Stimulated activated CD4-positive, alpha-beta T cell treated with anti-CD3 and anti-CD28 coated beads, TNF-alpha, amount 100 ng/mL, for 4 hours (primary cell): Measurements from ENCODE around the gene BBS1.

Source experiments
- DNase-seq, 3 experiments: peaks; one replicate each; pipeline ENCODE4 v3.0.0-alpha.2; 2020; ENCODE audit warnings: low read depth in 3 of 3

The BBS1 gene

DNA sequence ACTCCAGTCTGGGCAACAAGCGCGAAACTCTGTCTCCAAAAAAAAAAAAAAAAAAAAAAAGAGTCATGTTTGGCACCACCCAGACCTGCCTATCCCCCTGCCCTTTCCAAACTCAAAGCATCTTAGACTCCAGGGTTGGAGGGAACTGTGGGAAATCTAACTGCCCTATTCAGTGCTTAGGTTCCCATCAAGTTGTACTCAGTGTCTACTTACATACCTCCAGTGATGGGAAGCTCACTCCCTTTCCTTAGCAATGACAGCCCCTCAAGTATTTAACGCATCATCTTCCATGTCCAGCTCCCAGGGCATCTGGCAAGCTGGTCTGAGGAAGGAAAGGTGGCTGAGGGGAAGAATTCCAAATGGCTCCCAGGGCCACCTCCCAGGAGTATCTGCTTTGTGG is 39.3 kb downstream of the BBS1 start:
- DNase-seq: no peak

- no peak for DNase-seq
Measured at GRCh38 chr11:66550887-66551286, 40.5 kb downstream of the BBS1 start.

DNA sequence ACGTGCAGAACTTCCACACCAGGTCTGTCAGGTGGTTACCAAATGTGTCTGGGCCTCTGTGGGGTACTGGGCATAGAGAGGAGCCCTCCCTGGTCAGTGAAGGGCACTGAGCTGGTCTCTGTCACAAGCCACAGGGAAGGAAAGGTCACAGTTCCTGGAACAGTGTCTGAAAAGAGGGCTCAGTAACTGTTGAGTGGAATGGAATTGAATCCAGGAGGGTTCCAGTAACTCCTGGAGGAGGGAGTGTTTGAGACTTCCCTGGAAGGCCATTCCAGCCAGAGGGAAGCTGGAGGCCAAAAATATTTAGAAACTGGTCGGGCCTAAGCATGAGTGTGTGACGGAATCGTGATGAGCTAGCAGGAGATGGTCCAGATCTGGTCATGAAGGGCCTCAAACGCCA is 44.2 kb downstream of the BBS1 start:
- no peak for DNase-seq

DNA sequence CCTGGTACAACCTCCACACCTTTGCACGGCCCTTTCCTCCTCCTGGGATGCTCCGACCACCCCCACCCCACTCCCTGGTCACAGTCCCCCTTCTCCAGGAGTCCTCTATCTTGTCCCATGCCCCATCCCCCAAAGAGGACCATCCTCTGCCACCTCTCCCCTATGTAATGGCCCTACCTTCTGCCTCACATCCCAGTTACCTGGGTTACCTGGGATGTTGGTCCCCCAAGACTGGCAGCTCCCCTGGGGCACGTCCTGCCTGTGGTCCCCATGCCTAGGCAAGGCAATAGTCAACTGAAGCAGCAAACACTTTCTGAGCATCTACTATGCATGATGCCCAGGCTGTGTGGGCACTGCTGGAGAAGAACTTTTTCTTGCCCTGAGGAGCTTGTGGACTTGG is 45.0 kb downstream of the BBS1 start:
- DNase-seq: no peak

DNA sequence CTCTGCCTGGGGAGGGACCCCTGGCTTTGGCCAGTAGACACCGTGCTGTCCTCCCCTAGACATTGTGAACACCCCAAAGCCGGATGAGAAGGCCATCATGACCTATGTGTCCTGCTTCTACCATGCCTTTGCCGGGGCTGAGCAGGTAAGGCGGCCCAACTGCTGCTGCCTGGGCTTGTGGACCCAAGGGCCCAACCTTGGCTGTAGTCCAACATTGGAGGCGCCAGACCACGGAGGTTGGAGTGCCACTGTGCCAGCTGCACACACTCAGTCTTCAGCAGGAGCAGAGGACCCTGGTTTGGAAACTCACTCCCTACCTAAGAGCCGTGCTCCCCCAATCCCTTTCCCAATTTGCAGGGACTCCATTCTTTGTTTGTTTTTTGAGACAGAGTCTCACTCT is 45.7 kb downstream of the BBS1 start:
- no peak for DNase-seq

DNA sequence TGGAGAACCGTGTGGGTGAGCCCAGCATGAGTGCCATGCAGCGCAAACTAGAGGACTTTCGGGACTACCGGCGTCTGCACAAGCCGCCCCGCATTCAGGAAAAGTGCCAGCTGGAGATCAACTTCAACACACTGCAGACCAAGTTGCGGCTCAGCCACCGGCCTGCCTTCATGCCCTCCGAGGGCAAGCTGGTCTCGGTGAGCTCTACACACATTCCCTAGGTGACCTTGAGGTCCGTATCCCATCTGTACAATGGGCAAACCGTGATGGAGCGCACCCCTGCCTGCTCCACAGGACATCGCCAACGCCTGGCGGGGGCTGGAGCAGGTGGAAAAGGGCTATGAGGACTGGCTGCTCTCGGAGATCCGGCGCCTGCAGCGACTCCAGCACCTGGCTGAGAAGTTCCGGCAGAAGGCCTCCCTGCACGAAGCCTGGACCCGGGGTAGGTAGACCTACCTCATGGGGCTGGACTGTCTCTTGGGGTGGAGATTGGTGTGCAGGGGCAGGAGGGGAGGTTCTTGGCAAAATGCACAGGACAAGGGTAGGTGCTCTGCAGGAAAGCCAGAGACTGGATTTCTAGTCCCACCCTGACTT is 47.4 kb downstream of the BBS1 start:
- no peak for DNase-seq

DNA sequence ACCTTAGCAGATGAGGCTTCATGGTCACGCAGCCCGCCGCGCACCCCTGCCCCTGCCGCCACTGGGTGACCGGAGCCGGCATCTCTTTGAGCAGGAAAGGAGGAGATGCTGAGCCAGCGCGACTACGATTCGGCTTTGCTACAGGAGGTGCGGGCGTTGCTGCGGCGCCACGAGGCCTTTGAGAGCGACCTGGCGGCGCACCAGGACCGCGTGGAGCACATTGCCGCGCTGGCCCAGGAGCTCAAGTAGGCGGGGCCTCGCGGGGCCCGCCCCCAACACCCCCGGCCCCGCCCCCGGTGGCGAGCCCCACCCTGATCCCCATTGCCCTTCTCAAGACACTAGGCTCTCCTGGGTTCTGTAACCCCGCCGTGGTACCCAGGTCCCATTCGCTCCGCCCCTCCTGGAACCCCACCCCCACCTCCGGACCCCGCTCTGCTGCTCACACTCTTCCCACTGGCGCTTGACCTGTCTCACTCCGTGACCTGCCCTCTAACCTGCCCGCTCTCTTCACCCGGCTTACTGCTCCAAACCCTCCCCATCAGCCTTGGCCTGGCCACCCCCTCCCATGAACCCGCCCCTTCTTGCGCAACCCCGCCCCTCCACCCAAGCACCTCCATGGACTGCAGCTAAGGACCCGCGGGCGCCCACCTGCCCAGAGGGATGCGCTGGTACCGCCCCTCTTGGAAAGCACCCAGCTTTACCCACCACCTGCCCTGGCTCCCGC is 48.9 kb downstream of the BBS1 start:
- DNase-seq: peak in 2 of 3 experiments; percentile 18 to 22

GRCh38 chr11:66559866-66560676 is 49.6 kb downstream of the BBS1 start:
- no peak for DNase-seq

DNA sequence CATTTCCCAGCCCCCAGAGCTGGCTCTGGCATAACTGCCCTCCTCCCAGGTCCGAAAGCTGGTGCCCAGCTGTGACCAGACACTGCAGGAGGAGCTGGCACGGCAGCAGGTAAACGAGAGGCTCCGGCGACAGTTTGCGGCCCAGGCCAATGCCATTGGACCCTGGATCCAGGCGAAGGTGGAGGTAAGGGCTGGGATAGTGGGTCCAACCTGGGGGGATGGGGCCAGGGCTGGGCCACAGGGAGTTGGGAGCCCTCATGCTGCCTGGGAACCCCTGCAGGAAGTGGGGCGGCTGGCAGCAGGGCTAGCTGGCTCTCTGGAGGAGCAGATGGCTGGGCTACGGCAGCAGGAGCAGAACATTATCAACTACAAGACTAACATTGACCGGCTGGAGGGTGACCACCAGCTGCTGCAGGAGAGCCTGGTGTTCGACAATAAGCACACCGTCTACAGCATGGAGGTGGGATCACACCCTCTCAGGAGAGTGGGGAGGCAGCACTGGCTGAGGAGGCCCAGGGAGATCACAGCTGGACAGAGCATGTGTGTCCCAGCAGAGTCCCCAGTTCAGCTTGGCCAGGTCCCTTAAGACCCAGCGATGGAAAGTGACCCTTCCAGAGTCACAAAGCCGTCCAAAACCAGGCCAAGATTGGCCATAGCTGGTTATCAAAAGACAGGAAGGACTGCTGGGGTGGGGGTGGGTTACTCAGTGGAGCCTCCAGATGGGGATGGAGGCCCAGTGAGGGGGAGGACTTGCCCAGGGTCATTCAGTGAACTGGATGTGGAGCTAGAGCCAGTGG is 50.9 kb downstream of the BBS1 start:
- no peak for DNase-seq

GRCh38 chr11:66561975-66562248 is 51.5 kb downstream of the BBS1 start:
- no peak for DNase-seq

DNA sequence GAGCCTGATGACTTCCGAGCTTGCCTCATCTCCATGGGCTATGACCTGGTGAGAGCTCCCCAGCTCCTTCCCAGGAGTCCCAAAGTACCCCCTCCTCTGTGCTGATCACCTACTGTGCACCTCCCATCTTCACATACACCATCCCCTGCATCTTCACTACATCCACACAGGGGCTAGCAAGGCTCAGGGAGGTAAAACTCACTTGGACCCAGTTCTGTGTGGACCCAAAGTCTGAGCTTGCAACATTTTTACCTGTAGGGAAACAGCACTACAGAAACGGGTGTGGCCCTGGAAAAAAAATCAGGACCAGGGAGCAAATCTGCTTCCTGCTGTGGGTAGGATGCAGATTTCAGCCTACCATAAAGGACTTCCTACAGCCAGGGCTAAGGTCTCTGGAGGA is 51.8 kb downstream of the BBS1 start:
- DNase-seq: no peak

GRCh38 chr11:66562907-66563583 is 52.6 kb downstream of the BBS1 start:
- no peak for DNase-seq

GRCh38 chr11:66563832-66564231 is 53.4 kb downstream of the BBS1 start:
- no peak for DNase-seq

- no peak for DNase-seq
Measured at GRCh38 chr11:66564538-66564937, 54.1 kb downstream of the BBS1 start.

DNA sequence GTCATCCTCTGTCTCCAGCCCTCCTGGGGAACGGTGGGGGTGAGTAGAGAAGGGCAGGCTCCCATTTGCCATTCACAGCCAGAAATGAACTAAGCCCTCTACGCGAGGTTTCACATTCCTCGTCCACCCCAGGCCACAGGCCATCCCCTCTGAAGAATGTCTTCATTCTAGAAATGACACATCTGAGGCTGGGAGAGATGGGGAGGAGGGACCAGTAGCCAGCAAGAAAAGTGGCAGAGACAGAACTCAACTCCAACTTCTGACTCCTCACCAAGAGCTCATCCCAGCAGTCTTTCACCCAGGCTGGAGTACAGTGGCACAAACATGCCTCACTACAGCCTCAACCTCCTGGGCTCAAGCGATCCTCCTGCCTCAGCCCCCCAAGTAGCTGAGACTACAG is 54.5 kb downstream of the BBS1 start:
- no peak for DNase-seq

- DNase-seq: no peak
Measured at GRCh38 chr11:66566221-66566620, 55.8 kb downstream of the BBS1 start.

- DNase-seq: no peak
Measured at GRCh38 chr11:66567787-66568123, 57.3 kb downstream of the BBS1 start.

DNA sequence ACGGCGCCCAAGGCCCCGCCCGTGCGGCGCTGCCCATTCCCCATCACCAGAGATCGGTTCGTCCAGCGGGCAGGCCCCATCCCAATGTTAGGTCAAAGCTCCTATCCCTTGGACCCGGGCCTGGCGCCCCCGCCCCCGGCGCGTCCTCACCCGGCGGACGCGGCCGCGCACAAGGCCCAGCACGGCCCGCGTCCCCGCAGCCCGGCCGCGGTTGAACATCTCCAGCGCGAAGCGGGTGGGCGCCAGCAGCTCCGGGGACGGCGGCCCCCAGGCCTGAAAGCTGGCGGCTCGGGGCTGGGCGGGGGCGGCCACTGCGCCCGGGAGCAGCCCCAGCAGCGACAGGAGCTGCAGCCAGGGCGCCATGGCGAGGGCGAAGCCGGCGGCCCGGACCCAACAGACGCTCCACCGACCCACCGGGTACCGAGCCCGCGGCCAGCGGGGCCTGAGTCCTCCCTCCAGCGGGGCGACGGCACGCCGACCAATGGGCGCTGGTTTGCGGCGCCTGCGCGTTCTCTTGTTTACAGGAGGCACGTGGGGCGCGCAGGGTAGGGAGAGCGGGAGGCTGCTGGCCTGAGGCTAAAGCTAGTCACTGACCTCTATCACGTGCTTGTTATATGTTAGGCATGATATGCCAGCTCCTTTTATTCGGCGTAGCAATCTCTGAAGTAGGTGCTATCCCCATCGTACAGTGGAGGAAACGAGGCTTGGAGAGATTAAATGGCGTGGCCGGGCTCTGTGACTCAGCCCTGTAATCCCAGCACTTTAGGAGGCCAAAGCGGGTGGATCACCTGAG is 57.9 kb downstream of the BBS1 start, which contains the start of gene CTSF:
CTSF (minus strand) TSS at position 483 of the 793 bp plus-strand sequence; CDS start at position 363, 120 bp downstream.
- peak; percentile 46 to 58 (median 50) for DNase-seq

GRCh38 chr11:66569076-66569475 is 58.6 kb downstream of the BBS1 start:
- DNase-seq: no peak

- no peak for DNase-seq
Measured at GRCh38 chr11:66570079-66570849, 59.8 kb downstream of the BBS1 start.
